HepG2 (cell line): ENCODE data around the gene TIMM9. TPM values are rescaled to one million over a fixed set of nuclear protein-coding genes. Genes with fewer than 3 reads are reported as not detected.
A peak's percentile ranks its signal among the peaks of the same experiment; 100 is the strongest.

ENCODE experiments used
- ATRX ChIP-seq: sonication (generic); formaldehyde crosslinking; IDR thresholded peaks from 2 replicates; pipeline ENCODE4 v1.4.0; 2020; ENCODE audit warnings: missing genetic modification reagents, borderline replicate concordance
- GPN1 ChIP-seq: sonication (generic); formaldehyde crosslinking; IDR thresholded peaks from 2 replicates; pipeline ENCODE4 v1.5.1; 2020; ENCODE audit warnings: missing genetic modification reagents, borderline replicate concordance
- HDAC1 ChIP-seq: sonication (generic); formaldehyde crosslinking; IDR thresholded peaks from 2 replicates; pipeline ENCODE4 v1.5.1; 2020; ENCODE audit warnings: mild to moderate bottlenecking, missing genetic modification reagents
- PAX8 ChIP-seq: sonication (generic); formaldehyde crosslinking; IDR thresholded peaks from 2 replicates; pipeline ENCODE4 v1.8.0; 2022; ENCODE audit warnings: mild to moderate bottlenecking, missing genetic modification reagents, borderline replicate concordance
- SALL1 ChIP-seq: sonication (generic); formaldehyde crosslinking; IDR thresholded peaks from 2 replicates; pipeline ENCODE4 v1.8.0; 2022; ENCODE audit warnings: mild to moderate bottlenecking, missing genetic modification reagents
- SRSF4 ChIP-seq: fragments of 200-400 bp; formaldehyde crosslinking; IDR thresholded peaks from one replicate; pipeline ENCODE4 v1.6.1; 2018; ENCODE audit warnings: mild to moderate bottlenecking, low read depth, low read length, moderate library complexity; ENCODE audit not compliant: poor library complexity, severe bottlenecking
- THAP11 ChIP-seq: IDR thresholded peaks from 2 replicates; pipeline ENCODE4 v1.6.1; 2016; ENCODE audit warnings: missing biosample characterization, missing genetic modification reagents
- ZNF101 ChIP-seq: sonication (generic); formaldehyde crosslinking; IDR thresholded peaks from 2 replicates; pipeline ENCODE4 v1.4.0; 2020; ENCODE audit warnings: mild to moderate bottlenecking, low read depth, missing genetic modification reagents, borderline replicate concordance
- ZNF496 ChIP-seq: sonication (generic); formaldehyde crosslinking; IDR thresholded peaks from 2 replicates; pipeline ENCODE4 v1.8.1; 2023; ENCODE audit warnings: mild to moderate bottlenecking, moderate library complexity, missing genetic modification reagents; ENCODE audit not compliant: insufficient replicate concordance
- ZNF558 ChIP-seq: sonication (generic); formaldehyde crosslinking; IDR thresholded peaks from 2 replicates; pipeline ENCODE4 v1.9.0; 2022; ENCODE audit warnings: mild to moderate bottlenecking, missing genetic modification reagents, borderline replicate concordance
- polyA plus RNA-seq, 8 experiments: library from polyadenylated mRNA; depleted of rRNA in 3 of 8; stranded (reverse) in 7 of 8; unstranded in 1 of 8; fragments of >200 nt; fragmentation: Illumina TruSeq in 4 of 8; extraction: Trizol in 4 of 8; gene quantifications; 2 replicates each; pipeline versions ENCODE4 v1.2.1 to v1.2.3, GENCODE V29; 2011 to 2016; ENCODE audit warnings: low read depth in 4 of 8, missing spikeins in 1 of 8, mixed read lengths in 1 of 8; ENCODE audit not compliant: insufficient read depth in 1 of 8
- total RNA-seq, 5 experiments: library from RNA; depleted of rRNA; stranded (reverse); fragments of >200 nt; fragmentation: Illumina TruSeq; extraction: Trizol; gene quantifications; 2 replicates each; pipeline ENCODE4 v1.2.3, GENCODE V29; 2016; ENCODE audit warnings: low read depth in 1 of 5
- TF ChIP-seq, protein P1 (sequence below): sonication (generic); formaldehyde crosslinking; IDR thresholded peaks from 2 replicates; pipeline ENCODE4 v1.4.0; 2020; ENCODE audit warnings: missing genetic modification reagents, borderline replicate concordance
- TF ChIP-seq, protein P2 (sequence below): sonication (generic); formaldehyde crosslinking; conservative IDR thresholded peaks from 2 replicates; pipeline ENCODE4 v1.8.0; 2022; ENCODE audit warnings: low read depth, missing genetic modification reagents
- TF ChIP-seq, protein P3 (sequence below): sonication (generic); formaldehyde crosslinking; IDR thresholded peaks from 2 replicates; pipeline ENCODE4 v1.5.0; 2020; ENCODE audit warnings: missing genetic modification reagents
- TF ChIP-seq, protein P4 (sequence below): sonication (generic); formaldehyde crosslinking; IDR thresholded peaks from 2 replicates; pipeline ENCODE4 v1.9.0; 2022; ENCODE audit warnings: missing genetic modification reagents, mild to moderate bottlenecking, borderline replicate concordance
- TF ChIP-seq, protein P5 (sequence below): IDR thresholded peaks from 2 replicates; pipeline ENCODE4 v1.6.1; 2016; ENCODE audit warnings: low read depth

TIMM9 gene
- total and polyA plus RNA-seq, 2 of the 13 experiments (the other 11 are each of a cell fraction or from before 2014, with no cell fraction given): 30.5 to 42.5 TPM

DNA sequence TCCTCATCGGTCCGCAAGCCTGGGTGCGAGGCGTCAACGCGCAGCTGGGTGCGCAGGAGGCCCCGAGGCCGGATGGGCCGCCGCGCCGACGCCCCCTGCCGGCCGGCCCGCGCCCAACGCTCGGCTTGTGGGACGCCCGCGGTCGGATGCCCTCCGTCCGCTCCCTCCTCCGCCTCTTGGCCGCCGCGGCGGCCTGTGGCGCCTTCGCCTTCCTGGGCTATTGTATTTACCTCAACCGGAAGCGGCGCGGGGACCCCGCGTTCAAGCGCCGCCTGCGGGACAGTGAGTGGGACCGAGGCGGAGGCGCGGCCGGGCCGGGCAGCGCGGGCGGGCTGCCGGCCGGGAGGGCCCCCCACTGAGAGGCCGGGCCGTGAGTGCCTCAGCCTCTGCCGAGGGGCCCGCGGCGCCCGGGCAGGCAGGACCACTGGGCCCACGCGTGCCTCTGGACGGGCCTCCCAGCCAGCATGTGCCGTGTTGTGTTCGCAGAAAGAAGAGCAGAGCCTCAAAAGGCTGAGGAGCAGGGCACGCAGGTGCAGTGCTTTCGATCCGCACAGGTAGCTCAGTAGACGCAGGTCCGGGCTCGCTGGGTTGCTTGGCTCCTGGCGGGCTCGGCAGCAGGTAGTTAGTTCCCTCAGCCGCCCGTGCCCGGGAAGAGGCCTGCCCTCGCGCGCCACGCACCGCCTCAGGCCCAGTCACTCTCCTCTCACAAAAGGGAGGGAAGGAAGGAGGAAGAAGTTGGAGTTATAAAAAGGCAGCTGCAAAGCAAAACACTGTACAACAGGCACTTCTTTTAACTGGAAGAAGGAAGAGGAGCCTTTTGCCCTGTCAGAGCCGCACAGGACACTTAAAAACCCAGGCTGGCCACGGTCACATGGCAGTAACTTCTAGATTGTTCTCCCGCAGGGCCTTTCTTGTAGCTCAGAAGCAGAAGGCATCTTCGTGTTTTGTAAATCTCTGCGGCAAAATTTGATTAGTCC lies 31.2 kb downstream of the TIMM9 start, which contains the start of gene TOMM20L (continued):
- TF ChIP-seq, protein P1, sequence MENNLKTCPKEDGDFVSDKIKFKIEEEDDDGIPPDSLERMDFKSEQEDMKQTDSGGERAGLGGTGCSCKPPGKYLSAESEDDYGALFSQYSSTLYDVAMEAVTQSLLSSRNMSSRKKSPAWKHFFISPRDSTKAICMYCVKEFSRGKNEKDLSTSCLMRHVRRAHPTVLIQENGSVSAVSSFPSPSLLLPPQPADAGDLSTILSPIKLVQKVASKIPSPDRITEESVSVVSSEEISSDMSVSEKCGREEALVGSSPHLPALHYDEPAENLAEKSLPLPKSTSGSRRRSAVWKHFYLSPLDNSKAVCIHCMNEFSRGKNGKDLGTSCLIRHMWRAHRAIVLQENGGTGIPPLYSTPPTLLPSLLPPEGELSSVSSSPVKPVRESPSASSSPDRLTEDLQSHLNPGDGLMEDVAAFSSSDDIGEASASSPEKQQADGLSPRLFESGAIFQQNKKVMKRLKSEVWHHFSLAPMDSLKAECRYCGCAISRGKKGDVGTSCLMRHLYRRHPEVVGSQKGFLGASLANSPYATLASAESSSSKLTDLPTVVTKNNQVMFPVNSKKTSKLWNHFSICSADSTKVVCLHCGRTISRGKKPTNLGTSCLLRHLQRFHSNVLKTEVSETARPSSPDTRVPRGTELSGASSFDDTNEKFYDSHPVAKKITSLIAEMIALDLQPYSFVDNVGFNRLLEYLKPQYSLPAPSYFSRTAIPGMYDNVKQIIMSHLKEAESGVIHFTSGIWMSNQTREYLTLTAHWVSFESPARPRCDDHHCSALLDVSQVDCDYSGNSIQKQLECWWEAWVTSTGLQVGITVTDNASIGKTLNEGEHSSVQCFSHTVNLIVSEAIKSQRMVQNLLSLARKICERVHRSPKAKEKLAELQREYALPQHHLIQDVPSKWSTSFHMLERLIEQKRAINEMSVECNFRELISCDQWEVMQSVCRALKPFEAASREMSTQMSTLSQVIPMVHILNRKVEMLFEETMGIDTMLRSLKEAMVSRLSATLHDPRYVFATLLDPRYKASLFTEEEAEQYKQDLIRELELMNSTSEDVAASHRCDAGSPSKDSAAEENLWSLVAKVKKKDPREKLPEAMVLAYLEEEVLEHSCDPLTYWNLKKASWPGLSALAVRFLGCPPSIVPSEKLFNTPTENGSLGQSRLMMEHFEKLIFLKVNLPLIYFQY (CRISPR knock-in tag): peak; percentile 54; the same call in 1 of the 2 replicates
- TF ChIP-seq ZNF496 (CRISPR knock-in tag): no peak
- TF ChIP-seq, protein P2, sequence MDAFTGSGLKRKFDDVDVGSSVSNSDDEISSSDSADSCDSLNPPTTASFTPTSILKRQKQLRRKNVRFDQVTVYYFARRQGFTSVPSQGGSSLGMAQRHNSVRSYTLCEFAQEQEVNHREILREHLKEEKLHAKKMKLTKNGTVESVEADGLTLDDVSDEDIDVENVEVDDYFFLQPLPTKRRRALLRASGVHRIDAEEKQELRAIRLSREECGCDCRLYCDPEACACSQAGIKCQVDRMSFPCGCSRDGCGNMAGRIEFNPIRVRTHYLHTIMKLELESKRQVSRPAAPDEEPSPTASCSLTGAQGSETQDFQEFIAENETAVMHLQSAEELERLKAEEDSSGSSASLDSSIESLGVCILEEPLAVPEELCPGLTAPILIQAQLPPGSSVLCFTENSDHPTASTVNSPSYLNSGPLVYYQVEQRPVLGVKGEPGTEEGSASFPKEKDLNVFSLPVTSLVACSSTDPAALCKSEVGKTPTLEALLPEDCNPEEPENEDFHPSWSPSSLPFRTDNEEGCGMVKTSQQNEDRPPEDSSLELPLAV (CRISPR knock-in tag): no peak
- TF ChIP-seq, protein P3, sequence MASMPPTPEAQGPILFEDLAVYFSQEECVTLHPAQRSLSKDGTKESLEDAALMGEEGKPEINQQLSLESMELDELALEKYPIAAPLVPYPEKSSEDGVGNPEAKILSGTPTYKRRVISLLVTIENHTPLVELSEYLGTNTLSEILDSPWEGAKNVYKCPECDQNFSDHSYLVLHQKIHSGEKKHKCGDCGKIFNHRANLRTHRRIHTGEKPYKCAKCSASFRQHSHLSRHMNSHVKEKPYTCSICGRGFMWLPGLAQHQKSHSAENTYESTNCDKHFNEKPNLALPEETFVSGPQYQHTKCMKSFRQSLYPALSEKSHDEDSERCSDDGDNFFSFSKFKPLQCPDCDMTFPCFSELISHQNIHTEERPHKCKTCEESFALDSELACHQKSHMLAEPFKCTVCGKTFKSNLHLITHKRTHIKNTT (CRISPR knock-in tag): no peak
- TF ChIP-seq, protein P4, sequence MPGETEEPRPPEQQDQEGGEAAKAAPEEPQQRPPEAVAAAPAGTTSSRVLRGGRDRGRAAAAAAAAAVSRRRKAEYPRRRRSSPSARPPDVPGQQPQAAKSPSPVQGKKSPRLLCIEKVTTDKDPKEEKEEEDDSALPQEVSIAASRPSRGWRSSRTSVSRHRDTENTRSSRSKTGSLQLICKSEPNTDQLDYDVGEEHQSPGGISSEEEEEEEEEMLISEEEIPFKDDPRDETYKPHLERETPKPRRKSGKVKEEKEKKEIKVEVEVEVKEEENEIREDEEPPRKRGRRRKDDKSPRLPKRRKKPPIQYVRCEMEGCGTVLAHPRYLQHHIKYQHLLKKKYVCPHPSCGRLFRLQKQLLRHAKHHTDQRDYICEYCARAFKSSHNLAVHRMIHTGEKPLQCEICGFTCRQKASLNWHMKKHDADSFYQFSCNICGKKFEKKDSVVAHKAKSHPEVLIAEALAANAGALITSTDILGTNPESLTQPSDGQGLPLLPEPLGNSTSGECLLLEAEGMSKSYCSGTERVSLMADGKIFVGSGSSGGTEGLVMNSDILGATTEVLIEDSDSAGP (CRISPR knock-in tag): peak; percentile 74
- TF ChIP-seq SALL1 (CRISPR knock-in tag): peak; percentile 78
- TF ChIP-seq ZNF558: no peak; the same call in 1 of the 2 replicates
- TF ChIP-seq, protein P5, sequence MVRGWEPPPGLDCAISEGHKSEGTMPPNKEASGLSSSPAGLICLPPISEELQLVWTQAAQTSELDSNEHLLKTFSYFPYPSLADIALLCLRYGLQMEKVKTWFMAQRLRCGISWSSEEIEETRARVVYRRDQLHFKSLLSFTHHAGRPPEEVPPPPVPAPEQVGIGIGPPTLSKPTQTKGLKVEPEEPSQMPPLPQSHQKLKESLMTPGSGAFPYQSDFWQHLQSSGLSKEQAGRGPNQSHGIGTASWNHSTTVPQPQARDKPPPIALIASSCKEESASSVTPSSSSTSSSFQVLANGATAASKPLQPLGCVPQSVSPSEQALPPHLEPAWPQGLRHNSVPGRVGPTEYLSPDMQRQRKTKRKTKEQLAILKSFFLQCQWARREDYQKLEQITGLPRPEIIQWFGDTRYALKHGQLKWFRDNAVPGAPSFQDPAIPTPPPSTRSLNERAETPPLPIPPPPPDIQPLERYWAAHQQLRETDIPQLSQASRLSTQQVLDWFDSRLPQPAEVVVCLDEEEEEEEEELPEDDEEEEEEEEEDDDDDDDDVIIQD (CRISPR knock-in tag): no peak
- peak; percentile 90; the same call in 1 of the 2 replicates for TF ChIP-seq ZNF101 (CRISPR knock-in tag)
- no peak for TF ChIP-seq SRSF4
- no peak for TF ChIP-seq GPN1 (CRISPR knock-in tag)
- peak; percentile 86; the same call in 1 of the 2 replicates for TF ChIP-seq PAX8 (CRISPR knock-in tag)
- TF ChIP-seq THAP11: peak; percentile 55; the same call in 1 of the 2 replicates
- 0 out of 2 replicates have a peak, but pooled peaks have one; percentile 38 for TF ChIP-seq HDAC1 (CRISPR knock-in tag)
- no peak for TF ChIP-seq ATRX
